OCI-LY3 (cell line): ENCODE data around the gene UNC80.

ENCODE experiments used
- H2AFZ ChIP-seq: fragments of 200-600, 300-600 bp; shearing (Covaris generic); 2 replicates; pipeline ENCODE4 v1.6.0; 2014; ENCODE audit warnings: antibody characterized with exemption, low read depth, low read length
- H3K27ac ChIP-seq: fragments of 200-600, 300-600 bp; sonication (generic); 2 replicates; pipeline ENCODE4 v1.5.1; 2014; ENCODE audit warnings: mild to moderate bottlenecking, low read length, moderate library complexity, mixed read lengths
- H3K27me3 ChIP-seq: fragments of 200-600, 300-600 bp; sonication (generic); 2 replicates; pipeline ENCODE4 v1.6.1; 2014; ENCODE audit warnings: low read depth, low read length, mixed read lengths
- H3K36me3 ChIP-seq: fragments of 200-600, 300-600 bp; sonication (generic); replicated peaks from 2 replicates; pipeline ENCODE3; 2014; ENCODE audit warnings: low read depth, low read length, mixed read lengths
- H3K4me1 ChIP-seq: fragments of 300-600, 200-600 bp; sonication (generic); 2 replicates; pipeline ENCODE4 v1.6.1; 2014; ENCODE audit warnings: low read length, mixed read lengths
- H3K4me2 ChIP-seq: fragments of 200-600, 300-600 bp; sonication (generic); 2 replicates; pipeline ENCODE4 v1.6.1; 2014; ENCODE audit warnings: low read length, mixed read lengths
- H3K4me3 ChIP-seq: fragments of 300-600, 200-600 bp; sonication (generic); 2 replicates; pipeline ENCODE4 v1.5.1; 2014; ENCODE audit warnings: antibody characterized with exemption, mild to moderate bottlenecking, low read length, moderate library complexity
- H3K79me2 ChIP-seq: fragments of 300-600, 200-600 bp; shearing (Covaris generic); 2 replicates; pipeline ENCODE4 v1.6.1; 2014; ENCODE audit warnings: mild to moderate bottlenecking, low read length, mixed read lengths
- H3K9ac ChIP-seq: fragments of 300-600, 200-600 bp; shearing (Covaris generic); 2 replicates; pipeline ENCODE4 v1.6.0; 2014; ENCODE audit warnings: mild to moderate bottlenecking, low read length, moderate library complexity
- H3K9me3 ChIP-seq: fragments of 200-600, 300-600 bp; shearing (Covaris generic); 2 replicates; pipeline ENCODE4 v1.6.1; 2014; ENCODE audit warnings: low read length, mixed read lengths; ENCODE audit not compliant: insufficient read depth
- H4K20me1 ChIP-seq: fragments of 200-600, 300-600 bp; sonication (generic); 2 replicates; pipeline ENCODE4 v1.6.1; 2016; ENCODE audit warnings: low read length, mixed read lengths; ENCODE audit not compliant: insufficient read depth
- CTCF ChIP-seq: fragments of 200-600, 300-600 bp; sonication (generic); IDR thresholded peaks from 2 replicates; pipeline ENCODE4 v1.5.1; 2014; ENCODE audit warnings: antibody characterized with exemption, low read length, low read depth
- EZH2phosphoT487 ChIP-seq: fragments of 200-600 bp; shearing (Covaris generic); IDR thresholded peaks from 2 replicates; pipeline ENCODE4 v1.6.1; 2018; ENCODE audit warnings: antibody characterized with exemption, mixed run types, low read depth

UNC80 gene

GRCh38 chr2:209985874-209986273 is 214.2 kb downstream of the UNC80 start:
- no peak overlapping the region for H3K27ac ChIP-seq
- H3K9ac ChIP-seq, result no peak overlapping the region
- no peak overlapping the region for H3K4me2 ChIP-seq
- no peaks in the 10 kb centered on the region for H3K36me3 ChIP-seq
- H3K9me3 ChIP-seq, result no peaks in the 10 kb centered on the region
- peaks cover 4% of the 10 kb centered on the region; the same call in 1 of the 2 replicates for H3K4me1 ChIP-seq
- 0 out of 2 replicates have a peak overlapping the region, but pooled peaks have one; percentile 56 for H2AFZ ChIP-seq
- no peaks in the 10 kb centered on the region for H3K79me2 ChIP-seq
- no peak overlapping the region for H3K4me3 ChIP-seq
- no peaks in the 10 kb centered on the region for H3K27me3 ChIP-seq
- no peak for TF ChIP-seq CTCF
- no peak for TF ChIP-seq EZH2phosphoT487
- H4K20me1 ChIP-seq, result no peaks in the 10 kb centered on the region

- no peak overlapping the region for H2AFZ ChIP-seq
- H3K36me3 ChIP-seq, result no peaks in the 10 kb centered on the region
- H3K79me2 ChIP-seq, result no peaks in the 10 kb centered on the region
- H3K27ac ChIP-seq, result no peak overlapping the region
- H3K27me3 ChIP-seq, result no peaks in the 10 kb centered on the region
- peaks cover 7% of the 10 kb centered on the region; the same call in 1 of the 2 replicates for H3K4me1 ChIP-seq
- no peak overlapping the region for H3K4me2 ChIP-seq
- H4K20me1 ChIP-seq, result no peaks in the 10 kb centered on the region
- TF ChIP-seq CTCF, result no peak
- no peaks in the 10 kb centered on the region for H3K9me3 ChIP-seq
- no peak overlapping the region for H3K4me3 ChIP-seq
- no peak overlapping the region for H3K9ac ChIP-seq
Measured at GRCh38 chr2:209986415-209986814, 214.8 kb downstream of the UNC80 start.

- Histone ChIP-seq H3K79me2 (no peaks in the 10 kb centered on the region), H3K4me2 (peak overlapping the region; percentile 35), H2AFZ (no peak overlapping the region), H3K9me3 (no peaks in the 10 kb centered on the region), H3K9ac (no peak overlapping the region), H3K36me3 (no peaks in the 10 kb centered on the region), H4K20me1 (no peaks in the 10 kb centered on the region), H3K4me3 (no peak overlapping the region), H3K27ac (no peak overlapping the region), H3K4me1 (peaks cover 7% of the 10 kb centered on the region; the same call in 1 of the 2 replicates), H3K27me3 (no peaks in the 10 kb centered on the region)
- TF ChIP-seq EZH2phosphoT487, result no peak
- TF ChIP-seq CTCF, result no peak
Measured at GRCh38 chr2:209988010-209988409, 216.4 kb downstream of the UNC80 start.

- H3K9ac ChIP-seq, result no peak overlapping the region
- TF ChIP-seq EZH2phosphoT487 (no peak), CTCF (no peak)
- no peaks in the 10 kb centered on the region for H4K20me1 ChIP-seq
- H3K9me3 ChIP-seq, result no peaks in the 10 kb centered on the region
- no peaks in the 10 kb centered on the region for H3K27me3 ChIP-seq
- no peak overlapping the region for H3K4me3 ChIP-seq
- H3K79me2 ChIP-seq, result no peaks in the 10 kb centered on the region
- no peak overlapping the region for H3K27ac ChIP-seq
- H3K36me3 ChIP-seq, result no peaks in the 10 kb centered on the region
- H3K4me1 ChIP-seq, result peaks cover 7% of the 10 kb centered on the region; the same call in 1 of the 2 replicates
- no peak overlapping the region for H3K4me2 ChIP-seq
- H2AFZ ChIP-seq, result no peak overlapping the region
Measured at GRCh38 chr2:209990838-209991237, 219.2 kb downstream of the UNC80 start.
